NOMO-1 (cell line): Measurements from ENCODE around the gene MRPL51.
A peak's percentile ranks its signal among the peaks of the same experiment; 100 is the strongest.
"Not testable (repeated sequence)": the region's sequence is repeated elsewhere in the genome, so short reads cannot be mapped to it uniquely, and the experiment has no call there.

Experiments
- DNase-seq, 2 experiments: peaks; one replicate each; lab custom pipeline; 2025; ENCODE audit not compliant: unreplicated experiment in 2 of 2; lab: John Stamatoyannopoulos, UW

The MRPL51 gene

DNA sequence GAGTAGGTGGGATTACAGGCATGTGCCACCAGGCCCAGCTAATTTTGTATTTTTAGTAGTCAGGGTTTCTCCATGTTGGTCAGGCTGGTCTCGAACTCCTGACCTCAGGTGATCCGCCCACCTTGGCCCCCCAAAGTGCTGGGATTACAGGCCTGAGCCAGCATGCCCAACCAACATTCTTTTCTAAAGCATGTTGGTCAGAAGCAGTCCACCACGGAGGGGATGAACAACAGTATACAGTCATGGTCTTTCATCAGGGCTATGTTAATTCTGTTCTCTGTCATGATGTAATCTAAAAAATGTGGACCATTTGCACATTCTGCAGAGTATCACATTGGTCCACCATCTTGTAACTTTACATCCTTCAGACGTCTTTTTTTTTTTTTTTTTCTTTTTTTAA lies 3.6 kb downstream of the MRPL51 start:
- DNase-seq = no peak

DNA sequence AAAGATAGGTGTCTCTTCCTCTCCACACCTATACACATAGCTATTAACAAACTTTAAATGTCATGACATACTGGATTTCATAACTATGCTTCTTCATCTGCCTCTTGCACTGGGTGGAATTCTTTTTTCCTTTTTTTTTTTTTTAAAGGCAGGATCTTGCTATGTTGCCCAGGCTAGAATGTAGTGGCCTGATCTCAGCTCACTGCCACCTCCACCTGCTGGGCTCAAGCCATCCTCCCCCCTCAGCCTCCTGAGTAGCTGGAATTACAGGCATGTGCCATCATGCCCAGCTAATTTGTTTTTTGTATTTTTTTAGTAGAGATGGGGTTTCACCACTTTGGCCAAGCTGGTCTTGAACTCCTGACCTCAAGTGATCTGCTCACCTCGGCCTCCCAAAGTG lies 4.8 kb downstream of the MRPL51 start:
- DNase-seq = no peak

DNA sequence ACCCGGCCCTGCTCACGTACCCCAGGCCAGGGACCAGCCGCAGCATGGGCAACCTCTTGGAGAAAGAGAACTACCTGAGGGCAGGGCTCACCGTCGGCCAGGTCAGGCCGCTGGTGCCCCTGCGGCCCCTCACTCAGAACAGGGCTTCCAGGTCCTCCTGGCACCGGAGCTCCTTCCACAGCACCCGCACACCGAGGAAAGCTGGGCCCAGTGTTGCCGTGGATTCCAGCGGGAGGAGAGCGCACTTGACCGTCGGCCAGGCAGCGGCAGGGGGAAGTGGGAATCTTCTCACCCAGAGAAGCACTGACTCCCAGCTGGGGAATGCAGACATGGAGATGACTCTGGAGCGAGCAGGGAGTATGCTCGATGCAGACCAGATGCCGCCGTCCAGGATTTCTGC lies 14.6 kb downstream of the MRPL51 start:
- DNase-seq = no peak

DNA sequence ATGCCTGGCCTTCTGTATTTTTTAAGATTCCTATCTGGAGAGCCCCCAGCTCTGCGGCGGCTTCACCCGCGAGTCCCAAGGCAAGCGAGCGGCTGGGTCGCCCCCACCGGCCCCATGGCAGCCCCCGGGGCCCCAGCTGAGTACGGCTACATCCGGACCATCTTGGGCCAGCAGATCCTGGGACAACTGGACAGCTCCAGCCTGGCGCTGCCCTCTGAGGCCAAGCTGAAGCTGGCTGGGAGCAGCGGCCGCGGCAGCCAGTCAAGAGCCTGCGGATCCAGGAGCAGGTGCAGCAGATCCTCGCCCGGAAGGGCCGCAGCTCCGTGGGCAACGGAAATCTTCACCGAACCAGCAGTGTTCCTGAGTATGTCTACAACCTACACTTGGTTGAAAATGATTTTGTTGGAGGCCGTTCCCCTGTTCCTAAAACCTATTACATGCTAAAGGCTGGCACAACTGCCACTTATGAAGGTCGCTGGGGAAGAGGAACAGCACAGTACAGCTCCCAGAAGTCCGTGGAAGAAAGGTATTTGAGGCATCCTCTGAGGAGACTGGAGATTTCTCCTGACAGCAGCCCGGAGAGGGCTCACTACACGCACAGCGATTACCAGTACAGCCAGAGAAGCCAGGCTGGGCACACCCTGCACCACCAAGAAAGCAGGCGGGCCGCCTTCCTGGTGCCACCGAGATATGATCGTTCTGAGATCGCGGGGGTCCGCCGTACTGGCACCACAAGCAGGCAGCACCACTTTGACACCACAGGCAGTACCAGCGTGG lies 15.3 kb downstream of the MRPL51 start:
- DNase-seq = not testable (repeated sequence)

DNA sequence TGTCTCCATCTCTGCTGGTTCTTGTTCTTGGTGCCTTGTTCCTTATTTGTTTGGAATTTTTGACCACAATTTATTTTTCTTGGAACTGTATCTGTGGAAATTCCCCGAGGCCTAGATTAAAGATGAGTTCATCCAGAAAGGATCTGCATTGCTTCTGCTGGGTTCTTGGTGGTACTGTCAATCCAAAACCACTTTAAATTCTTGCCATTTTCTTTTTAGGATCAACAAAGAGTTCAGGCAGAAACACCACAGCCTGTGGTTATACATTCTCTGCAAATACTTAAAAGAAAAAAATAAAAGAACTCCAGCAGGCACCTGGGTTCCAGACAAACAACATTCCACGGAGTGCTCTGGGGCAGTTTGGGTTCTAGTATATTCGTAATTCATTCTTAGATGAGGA lies 16.6 kb downstream of the MRPL51 start:
- no peak for DNase-seq

DNA sequence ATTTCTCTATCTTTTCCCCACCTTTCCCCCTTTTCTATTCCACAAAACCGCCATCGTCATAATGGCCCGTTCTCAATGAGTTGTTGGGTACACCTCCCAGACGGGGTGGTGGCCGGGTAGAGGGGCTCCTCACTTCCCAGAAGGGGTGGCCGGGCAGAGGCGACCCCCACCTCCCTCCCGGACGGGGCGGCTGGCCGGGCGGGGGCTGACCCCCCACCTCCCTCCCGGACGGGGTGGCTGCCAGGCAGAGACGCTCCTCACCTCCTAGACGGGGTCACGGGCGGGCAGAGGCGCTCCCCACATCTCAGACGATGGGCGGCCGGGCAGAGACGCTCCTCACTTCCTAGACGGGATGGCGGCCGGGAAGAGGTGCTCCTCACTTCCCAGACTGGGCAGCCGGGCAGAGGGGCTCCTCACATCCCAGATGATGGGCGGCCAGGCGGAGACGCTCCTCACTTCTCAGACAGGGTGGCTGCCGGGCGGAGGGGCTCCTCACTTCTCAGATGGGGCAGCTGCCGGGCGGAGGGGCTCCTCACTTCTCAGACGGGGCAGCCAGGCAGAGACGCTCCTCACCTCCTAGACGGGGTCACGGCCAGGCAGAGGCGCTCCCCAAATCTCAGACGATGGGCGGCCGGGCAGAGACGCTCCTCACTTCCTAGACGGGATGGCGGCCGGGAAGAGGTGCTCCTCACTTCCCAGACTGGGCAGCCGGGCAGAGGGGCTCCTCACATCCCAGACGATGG lies 17.7 kb downstream of the MRPL51 start:
- DNase-seq = not testable (repeated sequence)

DNA sequence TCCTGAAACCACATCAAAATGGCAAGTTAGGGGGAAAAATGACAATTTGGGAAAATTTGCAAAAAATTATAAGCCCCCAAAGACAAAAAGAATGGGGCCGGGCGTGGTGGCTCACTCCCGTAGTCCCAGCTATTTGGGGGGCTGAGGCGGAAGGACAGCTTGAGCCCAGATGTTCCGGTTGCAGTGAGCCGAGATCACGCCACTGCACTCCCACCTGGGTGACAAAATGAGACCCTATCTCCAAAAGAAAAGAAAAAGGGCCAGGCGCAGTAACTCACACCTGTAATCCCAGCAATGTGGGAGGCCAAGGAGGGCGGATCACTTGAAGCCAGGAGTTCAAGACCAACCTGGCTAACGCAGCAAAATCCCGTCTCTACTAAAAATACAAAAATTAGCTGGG lies 20.6 kb downstream of the MRPL51 start:
- no peak for DNase-seq

DNA sequence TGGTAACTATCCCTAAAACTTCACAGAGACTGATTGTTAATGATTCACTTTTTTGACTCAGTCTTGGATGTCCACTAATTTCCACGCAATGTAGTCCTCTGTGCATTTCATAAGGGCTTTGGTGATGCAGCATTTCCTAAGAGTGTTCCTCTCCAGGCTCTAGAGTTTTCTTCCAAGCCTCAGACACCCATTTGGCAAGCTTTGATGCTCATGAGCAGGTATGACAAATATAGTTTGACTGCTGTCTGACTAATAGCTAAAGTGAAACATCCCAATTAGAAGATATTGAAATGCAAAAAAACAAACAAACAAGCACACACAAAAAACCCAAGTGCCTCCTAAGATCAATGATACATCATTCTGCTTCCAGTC lies 21.1 kb downstream of the MRPL51 start:
- DNase-seq = no peak

DNA sequence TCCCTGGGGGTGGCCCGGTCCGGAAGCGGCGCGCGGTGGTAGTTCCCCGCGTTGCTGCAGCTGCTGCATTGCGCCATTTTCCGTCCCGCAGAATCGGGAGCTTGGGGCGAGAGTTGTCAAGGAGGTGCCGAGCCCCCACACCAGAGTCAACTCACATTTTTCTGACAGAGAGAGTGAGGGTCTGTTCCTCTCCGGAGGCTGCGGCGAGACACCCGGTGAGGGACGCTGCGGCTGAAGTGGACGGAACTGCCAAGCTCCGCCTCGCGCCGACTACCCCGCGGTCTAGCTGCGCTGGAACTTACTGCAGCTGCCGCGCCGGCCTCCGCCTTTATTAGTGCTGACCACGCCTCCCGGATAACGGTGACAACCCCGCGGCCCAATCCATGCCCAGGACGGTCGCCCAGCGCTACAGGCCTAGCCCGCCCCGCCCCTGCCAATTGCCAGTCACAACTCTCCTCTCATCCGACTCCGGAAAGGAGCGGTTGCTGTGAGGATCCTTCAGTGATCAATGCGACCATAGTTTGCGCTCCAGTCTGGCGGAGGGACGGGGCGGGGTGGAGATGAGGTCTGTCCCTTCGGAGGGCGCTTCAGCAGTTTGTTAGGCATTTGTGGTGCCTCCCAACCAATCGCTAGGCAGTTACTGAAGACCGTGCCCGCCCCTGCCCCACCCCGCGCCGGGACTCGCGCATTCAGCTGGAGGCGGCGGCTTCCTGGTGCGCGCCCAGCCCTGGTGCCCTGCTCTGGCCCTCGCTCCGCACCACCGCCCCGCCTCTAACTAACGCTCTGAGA lies 22.5 kb downstream of the MRPL51 start, which contains the start of gene VAMP1:
Gene VAMP1 (minus strand): TSS at position 303 of the 789 bp plus-strand sequence. CDS start 146 bp downstream, at position 157.
- peak; percentile 98 to 100 for DNase-seq

DNA sequence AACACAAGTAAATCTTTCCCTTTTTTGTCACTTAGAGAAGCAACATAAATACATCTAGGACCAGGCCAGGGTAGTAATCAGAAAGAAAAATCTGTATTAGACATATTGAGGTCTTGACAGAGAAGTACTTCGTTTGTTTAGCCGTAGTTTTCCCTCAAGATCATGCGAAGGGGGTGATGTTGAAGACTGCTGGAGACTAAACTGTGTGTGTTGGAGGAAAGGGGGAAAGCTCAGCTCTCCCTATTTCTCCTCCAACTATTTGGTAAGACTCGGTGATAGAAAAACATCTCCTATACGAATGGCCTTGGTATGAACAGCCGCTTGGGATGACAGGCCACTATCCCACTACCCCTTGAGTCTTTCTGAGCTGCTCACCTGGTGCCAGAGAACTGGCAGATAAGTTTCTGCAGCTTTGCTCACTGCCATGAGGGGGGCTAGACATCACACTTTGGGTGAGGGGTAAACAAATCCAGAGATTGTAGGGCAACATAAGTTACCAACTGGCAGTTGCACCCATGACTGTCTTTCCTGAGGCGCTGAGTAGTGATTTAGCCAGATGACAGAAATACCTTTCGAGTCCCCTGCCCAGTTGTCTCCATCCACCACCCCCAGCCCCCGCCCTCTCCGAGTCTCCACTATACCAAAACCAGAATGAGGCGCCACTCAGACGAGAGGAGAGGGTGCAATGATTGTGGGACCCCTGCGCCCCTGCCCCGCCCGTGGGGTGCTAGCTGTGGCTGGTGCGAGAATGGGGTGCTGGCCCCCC lies 23.3 kb downstream of the MRPL51 start:
- no peak for DNase-seq

DNA sequence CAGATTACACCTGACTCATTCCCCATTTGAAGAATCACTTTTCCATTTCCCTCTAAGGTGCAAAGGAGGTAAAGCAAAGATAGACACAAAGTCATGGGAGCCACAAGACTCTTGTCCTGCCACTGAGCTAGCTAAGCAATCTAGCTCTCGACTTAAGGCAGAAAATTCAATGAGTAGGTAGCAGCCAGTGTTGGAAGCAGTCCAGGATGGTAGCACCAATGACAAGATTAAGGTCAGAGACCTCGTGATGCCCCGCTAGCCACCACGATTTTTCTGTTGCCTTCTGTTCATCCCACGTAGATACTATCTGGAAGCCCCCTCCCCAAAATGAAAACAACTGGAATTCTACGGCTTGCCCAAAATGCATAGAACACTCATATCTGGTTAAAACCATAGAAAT lies 24.0 kb downstream of the MRPL51 start:
- no peak for DNase-seq

DNA sequence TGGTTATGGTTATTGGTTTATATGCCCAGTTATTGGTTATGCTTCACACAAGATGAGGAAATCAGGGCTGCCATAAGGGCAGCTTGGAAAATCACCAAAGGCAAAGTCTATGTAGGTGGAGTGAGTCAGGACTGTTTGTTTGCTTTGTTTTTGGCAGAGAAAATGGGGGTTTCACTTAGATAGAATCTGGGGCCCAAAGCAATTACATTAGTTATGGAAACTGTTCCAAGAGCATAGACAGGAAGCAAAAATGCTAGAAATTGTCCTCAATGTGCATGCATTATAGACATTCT lies 24.8 kb downstream of the MRPL51 start:
- no peak for DNase-seq

DNA sequence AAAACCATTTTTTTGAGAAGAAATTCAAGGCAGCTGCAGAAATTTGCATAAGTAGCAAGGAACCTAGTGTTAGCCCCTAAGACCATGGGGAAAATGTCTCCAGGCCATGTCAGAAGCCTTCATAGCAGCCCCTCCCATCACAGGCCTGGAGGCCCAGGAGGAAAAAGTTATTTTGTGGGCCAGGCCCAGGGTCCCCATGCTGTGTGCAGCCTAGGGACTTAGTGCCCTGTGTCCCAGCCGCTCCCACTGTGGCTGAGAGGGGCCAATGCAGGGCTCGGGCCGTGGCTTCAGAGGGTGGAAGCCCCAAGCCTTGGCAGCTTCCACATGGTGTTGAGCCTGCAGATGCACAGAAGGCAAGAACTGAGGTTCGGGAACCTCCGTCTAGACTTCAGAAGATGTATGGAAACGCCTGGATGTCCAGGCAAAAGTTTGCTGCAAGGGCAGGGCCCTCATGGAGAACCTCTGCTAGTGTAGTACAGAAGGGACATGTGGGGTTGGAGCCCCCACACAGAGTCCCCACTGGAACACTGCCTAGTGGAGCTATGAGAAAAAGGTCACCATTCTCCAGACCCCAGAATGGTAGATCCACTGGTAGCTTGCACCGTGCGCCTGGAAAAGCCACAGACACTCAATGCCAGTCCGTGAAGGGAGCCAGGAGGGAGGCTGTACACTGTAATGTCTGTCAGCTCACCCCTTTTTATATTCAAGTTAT lies 25.3 kb downstream of the MRPL51 start:
- DNase-seq = not testable (repeated sequence)

DNA sequence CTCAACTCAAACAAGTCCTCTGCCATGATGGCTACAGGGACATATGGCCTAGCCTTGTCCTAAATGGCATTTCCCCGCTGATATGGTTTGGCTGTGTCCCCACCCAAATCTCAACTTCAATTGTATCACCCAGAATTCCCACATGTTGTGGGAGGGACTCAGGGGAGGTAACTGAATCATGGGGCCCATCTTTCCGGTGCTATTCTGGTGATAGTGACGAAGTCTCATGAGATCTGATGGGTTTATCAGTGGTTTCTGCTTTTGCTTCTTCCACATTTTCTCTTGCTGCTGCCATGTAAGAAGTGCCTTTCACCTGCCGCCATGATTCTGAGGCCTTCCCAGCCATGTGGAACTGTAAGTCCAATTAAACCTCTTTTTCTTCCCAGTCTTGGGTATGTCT lies 26.3 kb downstream of the MRPL51 start:
- DNase-seq = not testable (repeated sequence)

DNA sequence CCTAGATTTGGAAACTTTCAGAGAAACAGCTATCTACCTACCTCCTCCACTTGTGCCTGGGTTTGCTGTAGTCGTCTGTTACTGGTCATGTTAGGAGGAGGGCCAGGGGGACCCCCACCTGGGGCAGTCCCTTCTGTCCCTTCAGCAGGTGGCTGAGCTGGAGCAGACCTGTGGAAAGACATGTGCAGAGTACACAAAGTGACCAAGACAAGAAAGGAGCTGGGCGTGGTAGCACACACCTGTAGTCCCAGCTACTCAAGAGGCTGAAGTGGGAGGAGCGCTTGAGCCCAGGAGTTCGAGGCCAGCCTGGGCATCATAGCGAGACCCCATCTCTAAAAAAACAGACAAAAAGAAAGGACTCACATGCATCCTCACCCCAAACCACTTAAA lies 26.9 kb downstream of the MRPL51 start:
- no peak for DNase-seq

DNA sequence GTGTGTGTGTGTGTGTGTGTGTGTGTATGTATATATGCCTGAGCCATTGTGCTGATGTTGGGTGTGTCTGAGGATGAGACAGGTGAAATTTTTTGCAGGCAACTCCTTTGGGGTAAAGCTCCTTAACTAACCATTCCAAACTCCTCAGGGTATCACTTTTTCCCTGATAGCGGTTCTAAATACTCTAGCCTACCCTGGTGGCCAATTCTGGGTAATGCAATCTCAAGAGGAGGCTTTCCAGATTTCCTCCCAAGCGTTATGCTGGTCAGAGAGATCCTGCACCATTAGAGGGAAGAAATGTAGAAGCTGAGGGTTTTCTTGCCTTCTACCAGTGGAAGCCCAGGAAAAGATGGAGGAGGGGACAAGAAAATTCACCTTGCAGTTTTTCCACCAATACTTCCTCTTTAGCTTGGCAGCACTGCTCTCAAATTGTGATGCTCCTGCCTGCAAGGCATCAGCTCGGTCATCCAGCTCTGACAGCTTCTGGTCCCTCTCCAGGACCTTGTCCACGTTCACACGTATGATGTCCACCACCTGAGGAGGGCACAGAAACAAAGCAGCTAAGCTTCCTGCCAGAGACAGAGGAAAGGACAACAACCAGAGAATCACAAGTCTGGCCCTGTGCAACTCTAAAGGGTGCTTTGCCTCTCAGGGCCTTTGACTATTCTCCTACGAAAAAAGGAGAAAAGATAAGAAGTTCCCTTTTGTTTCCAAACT lies 27.4 kb downstream of the MRPL51 start:
- peak in 1 of 2 experiments; percentile 39 for DNase-seq

DNA sequence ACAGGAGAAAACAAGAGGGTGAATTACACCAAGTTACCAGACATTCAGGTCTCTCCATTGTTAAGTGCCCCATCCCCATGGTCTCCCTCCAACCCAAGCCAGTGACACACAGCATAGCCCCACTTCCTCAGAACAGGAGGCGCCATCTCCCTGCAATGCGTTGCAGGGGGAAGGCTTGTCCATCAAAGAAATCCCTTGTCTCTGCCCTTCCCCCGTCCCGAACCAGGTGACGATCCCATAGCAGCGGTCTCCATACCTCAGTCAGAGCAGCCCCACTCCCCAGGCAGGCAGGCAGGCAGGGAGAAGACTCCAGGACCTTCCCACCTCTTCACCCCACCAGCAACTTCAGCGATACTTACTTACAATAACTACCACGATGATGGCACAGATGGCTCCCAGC lies 28.5 kb downstream of the MRPL51 start:
- DNase-seq = no peak

DNA sequence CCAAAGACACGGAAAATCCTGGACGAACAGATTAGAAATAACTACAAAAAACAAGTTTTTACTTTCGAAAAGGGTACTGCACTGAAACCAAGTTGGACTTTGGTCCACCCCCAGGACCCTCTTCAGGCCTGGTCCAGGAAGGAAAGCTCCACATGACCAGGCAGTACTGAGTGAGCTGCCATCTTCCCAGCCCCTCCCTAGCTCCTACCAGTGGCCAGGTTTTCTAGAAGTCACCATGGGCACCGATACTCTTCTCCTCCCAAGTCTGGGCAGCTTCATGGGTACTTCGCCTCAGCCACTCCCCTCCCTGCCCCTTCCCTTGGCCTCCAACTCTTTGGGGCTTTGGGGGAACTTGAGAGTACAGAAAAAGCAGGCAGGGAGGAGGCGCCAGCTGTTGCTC lies 29.2 kb downstream of the MRPL51 start:
- DNase-seq = no peak

DNA sequence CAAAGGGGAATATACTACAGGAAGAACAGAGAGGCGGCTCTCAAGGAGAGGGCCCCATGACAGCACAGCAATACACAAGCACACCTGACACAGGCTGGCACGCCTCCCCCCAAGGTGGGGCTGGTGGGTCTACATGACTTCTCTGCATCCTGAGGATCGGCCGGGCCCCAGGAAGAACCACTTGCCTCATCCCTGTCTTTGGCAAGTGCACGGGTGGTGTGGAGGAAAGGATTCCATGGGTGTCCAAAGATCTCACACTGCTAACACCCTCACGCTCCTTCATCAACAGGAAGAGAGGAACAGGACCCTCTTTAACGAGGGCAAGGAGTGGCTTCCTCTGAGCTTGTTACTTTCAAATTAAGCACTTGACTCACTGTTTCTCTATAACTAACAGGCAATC lies 29.8 kb downstream of the MRPL51 start:
- no peak for DNase-seq
